ENCODE results near the gene C3orf33. TPM values are rescaled to one million over a fixed set of nuclear protein-coding genes. Genes with fewer than 3 reads are reported as not detected.
A peak's percentile ranks its signal among the peaks of the same experiment; 100 is the strongest.

Gene C3orf33
- total and polyA plus RNA-seq, 9 of the 15 experiments (the other 6 are each of a cell fraction or from before 2014, with no cell fraction given), result 4.1 to 10.2 (median 6.0) TPM

DNA sequence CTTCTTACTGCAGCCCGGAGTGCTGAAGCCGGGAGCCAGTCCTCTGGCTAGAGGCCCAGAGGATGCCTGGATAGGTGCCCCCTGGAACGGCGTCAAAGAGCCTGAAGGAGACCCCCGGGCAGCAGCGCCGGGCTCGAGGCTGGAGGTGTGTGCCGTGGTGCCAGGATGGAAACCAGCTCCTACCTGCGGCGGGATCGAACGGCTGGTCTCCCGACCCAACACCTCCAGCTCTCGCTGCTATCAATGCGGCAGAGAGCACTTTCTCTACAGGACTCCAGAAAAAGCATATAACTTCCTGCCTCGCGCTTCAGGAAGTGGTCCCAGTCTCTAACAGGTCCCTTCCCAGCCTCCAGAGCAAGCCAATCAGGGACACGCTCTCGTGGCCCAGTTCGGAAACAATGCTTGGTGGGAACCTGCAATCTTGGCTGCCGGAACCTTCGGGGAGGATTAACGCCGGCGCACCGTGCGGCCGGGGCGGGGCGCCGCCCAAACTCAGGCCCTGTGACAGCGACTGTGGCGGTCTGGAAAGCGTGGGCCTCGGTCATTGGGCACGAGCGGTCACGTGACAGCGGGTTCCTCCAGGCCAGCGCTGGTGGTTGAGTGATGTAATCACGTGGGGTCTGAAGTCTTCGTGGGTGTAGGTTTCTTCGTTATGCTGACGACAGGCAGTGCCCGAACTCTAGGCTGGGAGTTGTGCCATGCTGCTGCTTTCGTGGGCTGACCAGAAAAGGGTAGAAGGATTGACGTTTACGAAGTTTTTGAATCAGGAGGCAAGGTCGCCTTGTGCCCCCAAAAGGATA is 48.3 kb upstream of the C3orf33 start, which contains the start of gene SLC33A1 (continued):
- TF ChIP-seq, protein P1, sequence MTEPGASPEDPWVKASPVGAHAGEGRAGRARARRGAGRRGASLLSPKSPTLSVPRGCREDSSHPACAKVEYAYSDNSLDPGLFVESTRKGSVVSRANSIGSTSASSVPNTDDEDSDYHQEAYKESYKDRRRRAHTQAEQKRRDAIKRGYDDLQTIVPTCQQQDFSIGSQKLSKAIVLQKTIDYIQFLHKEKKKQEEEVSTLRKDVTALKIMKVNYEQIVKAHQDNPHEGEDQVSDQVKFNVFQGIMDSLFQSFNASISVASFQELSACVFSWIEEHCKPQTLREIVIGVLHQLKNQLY (CRISPR knock-in tag; conservative IDR thresholded peaks at IDR 0.05), result peak in 1 of 2 experiments; percentile 81; a peak in 2 of 4 replicates
- TF ChIP-seq SREBF2 (CRISPR knock-in tag; IDR thresholded peaks at IDR 0.05) (peak; percentile 43; the same call in 1 of the 2 replicates), TAL1 (IDR thresholded peaks at IDR 0.05) (no peak; the same call in 1 of the 2 replicates), ZNF140 (CRISPR knock-in tag; IDR thresholded peaks at IDR 0.05) (no peak), XRCC3 (IDR thresholded peaks at IDR 0.05) (no peak), ZNF717 (CRISPR knock-in tag; IDR thresholded peaks at IDR 0.05) (no peak), ZNF174 (CRISPR knock-in tag; IDR thresholded peaks at IDR 0.05) (no peak), ILK (tag; IDR thresholded peaks at IDR 0.05; ENCODE audit: borderline replicate concordance, low read depth) (no peak), MAFK (IDR thresholded peaks at IDR 0.05; ENCODE audit: low read length) (peak; percentile 42; the same call in 1 of the 2 replicates), SRSF3 (IDR thresholded peaks at IDR 0.05; ENCODE audit: insufficient read depth, low read length) (no peak), RCOR1 (IDR thresholded peaks at IDR 0.05; ENCODE audit: borderline replicate concordance in 1 of 2, low read depth in 2 of 2, low read length in 2 of 2) (peak; percentile 74 to 84; a peak in 3 of 4 replicates), NR3C1 (CRISPR knock-in tag; IDR thresholded peaks at IDR 0.05) (no peak), THRAP3 (IDR thresholded peaks at IDR 0.05; ENCODE audit: borderline replicate concordance) (no peak), SAP30 (IDR thresholded peaks at IDR 0.05; ENCODE audit: borderline replicate concordance, insufficient read depth, low read depth, low read length, poor library complexity, severe bottlenecking) (no peak)
- TF ChIP-seq, protein P2, sequence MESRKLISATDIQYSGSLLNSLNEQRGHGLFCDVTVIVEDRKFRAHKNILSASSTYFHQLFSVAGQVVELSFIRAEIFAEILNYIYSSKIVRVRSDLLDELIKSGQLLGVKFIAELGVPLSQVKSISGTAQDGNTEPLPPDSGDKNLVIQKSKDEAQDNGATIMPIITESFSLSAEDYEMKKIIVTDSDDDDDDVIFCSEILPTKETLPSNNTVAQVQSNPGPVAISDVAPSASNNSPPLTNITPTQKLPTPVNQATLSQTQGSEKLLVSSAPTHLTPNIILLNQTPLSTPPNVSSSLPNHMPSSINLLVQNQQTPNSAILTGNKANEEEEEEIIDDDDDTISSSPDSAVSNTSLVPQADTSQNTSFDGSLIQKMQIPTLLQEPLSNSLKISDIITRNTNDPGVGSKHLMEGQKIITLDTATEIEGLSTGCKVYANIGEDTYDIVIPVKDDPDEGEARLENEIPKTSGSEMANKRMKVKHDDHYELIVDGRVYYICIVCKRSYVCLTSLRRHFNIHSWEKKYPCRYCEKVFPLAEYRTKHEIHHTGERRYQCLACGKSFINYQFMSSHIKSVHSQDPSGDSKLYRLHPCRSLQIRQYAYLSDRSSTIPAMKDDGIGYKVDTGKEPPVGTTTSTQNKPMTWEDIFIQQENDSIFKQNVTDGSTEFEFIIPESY (CRISPR knock-in tag; IDR thresholded peaks at IDR 0.05), result peak; percentile 42; the same call in 1 of the 2 replicates
- TF ChIP-seq, protein P3, sequence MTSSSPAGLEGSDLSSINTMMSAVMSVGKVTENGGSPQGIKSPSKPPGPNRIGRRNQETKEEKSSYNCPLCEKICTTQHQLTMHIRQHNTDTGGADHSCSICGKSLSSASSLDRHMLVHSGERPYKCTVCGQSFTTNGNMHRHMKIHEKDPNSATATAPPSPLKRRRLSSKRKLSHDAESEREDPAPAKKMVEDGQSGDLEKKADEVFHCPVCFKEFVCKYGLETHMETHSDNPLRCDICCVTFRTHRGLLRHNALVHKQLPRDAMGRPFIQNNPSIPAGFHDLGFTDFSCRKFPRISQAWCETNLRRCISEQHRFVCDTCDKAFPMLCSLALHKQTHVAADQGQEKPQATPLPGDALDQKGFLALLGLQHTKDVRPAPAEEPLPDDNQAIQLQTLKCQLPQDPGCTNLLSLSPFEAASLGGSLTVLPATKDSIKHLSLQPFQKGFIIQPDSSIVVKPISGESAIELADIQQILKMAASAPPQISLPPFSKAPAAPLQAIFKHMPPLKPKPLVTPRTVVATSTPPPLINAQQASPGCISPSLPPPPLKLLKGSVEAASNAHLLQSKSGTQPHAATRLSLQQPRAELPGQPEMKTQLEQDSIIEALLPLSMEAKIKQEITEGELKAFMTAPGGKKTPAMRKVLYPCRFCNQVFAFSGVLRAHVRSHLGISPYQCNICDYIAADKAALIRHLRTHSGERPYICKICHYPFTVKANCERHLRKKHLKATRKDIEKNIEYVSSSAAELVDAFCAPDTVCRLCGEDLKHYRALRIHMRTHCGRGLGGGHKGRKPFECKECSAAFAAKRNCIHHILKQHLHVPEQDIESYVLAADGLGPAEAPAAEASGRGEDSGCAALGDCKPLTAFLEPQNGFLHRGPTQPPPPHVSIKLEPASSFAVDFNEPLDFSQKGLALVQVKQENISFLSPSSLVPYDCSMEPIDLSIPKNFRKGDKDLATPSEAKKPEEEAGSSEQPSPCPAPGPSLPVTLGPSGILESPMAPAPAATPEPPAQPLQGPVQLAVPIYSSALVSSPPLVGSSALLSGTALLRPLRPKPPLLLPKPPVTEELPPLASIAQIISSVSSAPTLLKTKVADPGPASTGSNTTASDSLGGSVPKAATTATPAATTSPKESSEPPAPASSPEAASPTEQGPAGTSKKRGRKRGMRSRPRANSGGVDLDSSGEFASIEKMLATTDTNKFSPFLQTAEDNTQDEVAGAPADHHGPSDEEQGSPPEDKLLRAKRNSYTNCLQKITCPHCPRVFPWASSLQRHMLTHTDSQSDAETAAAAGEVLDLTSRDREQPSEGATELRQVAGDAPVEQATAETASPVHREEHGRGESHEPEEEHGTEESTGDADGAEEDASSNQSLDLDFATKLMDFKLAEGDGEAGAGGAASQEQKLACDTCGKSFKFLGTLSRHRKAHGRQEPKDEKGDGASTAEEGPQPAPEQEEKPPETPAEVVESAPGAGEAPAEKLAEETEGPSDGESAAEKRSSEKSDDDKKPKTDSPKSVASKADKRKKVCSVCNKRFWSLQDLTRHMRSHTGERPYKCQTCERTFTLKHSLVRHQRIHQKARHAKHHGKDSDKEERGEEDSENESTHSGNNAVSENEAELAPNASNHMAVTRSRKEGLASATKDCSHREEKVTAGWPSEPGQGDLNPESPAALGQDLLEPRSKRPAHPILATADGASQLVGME (CRISPR knock-in tag; IDR thresholded peaks at IDR 0.05), result peak; percentile 73; the same call in 1 of the 2 replicates
- TF ChIP-seq, protein P4, sequence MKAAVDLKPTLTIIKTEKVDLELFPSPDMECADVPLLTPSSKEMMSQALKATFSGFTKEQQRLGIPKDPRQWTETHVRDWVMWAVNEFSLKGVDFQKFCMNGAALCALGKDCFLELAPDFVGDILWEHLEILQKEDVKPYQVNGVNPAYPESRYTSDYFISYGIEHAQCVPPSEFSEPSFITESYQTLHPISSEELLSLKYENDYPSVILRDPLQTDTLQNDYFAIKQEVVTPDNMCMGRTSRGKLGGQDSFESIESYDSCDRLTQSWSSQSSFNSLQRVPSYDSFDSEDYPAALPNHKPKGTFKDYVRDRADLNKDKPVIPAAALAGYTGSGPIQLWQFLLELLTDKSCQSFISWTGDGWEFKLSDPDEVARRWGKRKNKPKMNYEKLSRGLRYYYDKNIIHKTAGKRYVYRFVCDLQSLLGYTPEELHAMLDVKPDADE (conservative IDR thresholded peaks at IDR 0.05; ENCODE audit: control insufficient read depth, low read depth, low read length), result peak; percentile 47
